GM23338 (cell line): ENCODE results near the gene NEU1. TPM values are rescaled to one million over a fixed set of nuclear protein-coding genes. Genes with fewer than 3 reads are reported as not detected.

Experiments used
- ATAC-seq: fragments of 200-7000 bp; cut with Tn5 transposase; 3 replicates; pipeline ENCODE4 v1.9.1; 2020
- DNase-seq: peaks from one replicate; pipeline ENCODE4 v3.0.0-alpha.2; 2015; ENCODE audit warnings: low spot score
- H2AFZ ChIP-seq: fragments of 200-600 bp; sonication (generic); 2 replicates; pipeline ENCODE4 v1.8.0; 2016; ENCODE audit warnings: antibody characterized with exemption, mild to moderate bottlenecking, moderate library complexity
- H3F3A ChIP-seq: fragments of 200-600 bp; sonication (generic); replicated peaks from 2 replicates; pipeline ENCODE4 v1.8.0; 2017; ENCODE audit warnings: antibody characterized with exemption, mixed run types, low read depth
- H3K27ac ChIP-seq: fragments of 200-600 bp; sonication (generic); 2 replicates; pipeline ENCODE4 v1.6.1; 2016; ENCODE audit warnings: low read depth
- H3K27me3 ChIP-seq: fragments of 200-600 bp; sonication (generic); 2 replicates; pipeline ENCODE4 v1.8.0; 2016; ENCODE audit warnings: mild to moderate bottlenecking, mixed run types, moderate library complexity; ENCODE audit not compliant: insufficient read depth
- H3K36me3 ChIP-seq: fragments of 200-600 bp; sonication (generic); 2 replicates; pipeline ENCODE4 v1.8.0; 2016; ENCODE audit warnings: mild to moderate bottlenecking; ENCODE audit not compliant: insufficient read depth
- H3K4me1 ChIP-seq: fragments of 200-600 bp; sonication (generic); 2 replicates; pipeline ENCODE4 v1.8.0; 2016; ENCODE audit warnings: mild to moderate bottlenecking, moderate library complexity; ENCODE audit not compliant: insufficient read depth
- H3K4me2 ChIP-seq: fragments of 200-600 bp; sonication (generic); 2 replicates; pipeline ENCODE4 v1.7.1; 2017; ENCODE audit warnings: mixed run types
- H3K4me3 ChIP-seq: fragments of 200-600 bp; sonication (generic); 2 replicates; pipeline ENCODE4 v1.6.1; 2016; ENCODE audit warnings: mixed run types
- H3K79me2 ChIP-seq: fragments of 200-600 bp; sonication (generic); replicated peaks from 2 replicates; pipeline ENCODE4 v1.8.0; 2017; ENCODE audit warnings: mild to moderate bottlenecking; ENCODE audit not compliant: insufficient read depth
- H3K9me2 ChIP-seq: fragments of 200-600 bp; sonication (generic); 2 replicates; pipeline ENCODE4 v1.8.0; 2017; ENCODE audit not compliant: insufficient read depth
- H4K20me1 ChIP-seq: fragments of 200-600 bp; sonication (generic); replicated peaks from 2 replicates; pipeline ENCODE4 v1.8.0; 2017; ENCODE audit warnings: mild to moderate bottlenecking; ENCODE audit not compliant: insufficient read depth
- H3K27ac Mint-ChIP-seq: 2 replicates; pipeline ENCODE4 v1.8.0; 2020; ENCODE audit warnings: inconsistent platforms, mild to moderate bottlenecking, moderate library complexity, mixed read lengths
- H3K27me3 Mint-ChIP-seq: 3 replicates; pipeline ENCODE4 v1.8.0; 2022; ENCODE audit warnings: low read depth, mild to moderate bottlenecking, moderate library complexity, mixed read lengths, inconsistent platforms; ENCODE audit not compliant: insufficient read depth, poor library complexity
- H3K36me3 Mint-ChIP-seq: 3 replicates; pipeline ENCODE4 v1.8.0; 2021; ENCODE audit warnings: low read depth, mild to moderate bottlenecking, inconsistent platforms, moderate library complexity, mixed read lengths
- H3K4me1 Mint-ChIP-seq: 3 replicates; pipeline ENCODE4 v1.8.0; 2020; ENCODE audit warnings: mild to moderate bottlenecking, inconsistent platforms, mixed read lengths
- H3K4me3 Mint-ChIP-seq: 3 replicates; pipeline ENCODE4 v1.8.0; 2021; ENCODE audit warnings: moderate library complexity, mild to moderate bottlenecking, inconsistent platforms, mixed read lengths
- H3K9me3 Mint-ChIP-seq: 3 replicates; pipeline ENCODE4 v1.8.0; 2020; ENCODE audit warnings: moderate library complexity, mild to moderate bottlenecking, inconsistent platforms, mixed read lengths
- CREB1 ChIP-seq: fragments of 250-450 bp; sonication (Bioruptor Pico); IDR thresholded peaks from 2 replicates; pipeline ENCODE4 v1.5.0; 2020; ENCODE audit warnings: low read depth, mild to moderate bottlenecking, moderate library complexity
- CTCF ChIP-seq, 2 experiments: fragments of 200-600 bp in 1 of 2; sonication (generic) in 1 of 2; conservative IDR thresholded peaks; 2 replicates each; pipeline versions ENCODE4 v1.5.1 to v1.6.1; 2016 to 2017; ENCODE audit warnings: antibody characterized with exemption in 2 of 2, low read depth in 2 of 2, mild to moderate bottlenecking in 2 of 2, moderate library complexity in 1 of 2
- EZH2 ChIP-seq: fragments of 200-600 bp; sonication (generic); IDR thresholded peaks from one replicate; pipeline ENCODE4 v1.8.0; 2017; ENCODE audit warnings: antibody characterized with exemption, mild to moderate bottlenecking, low read depth; ENCODE audit not compliant: unreplicated experiment
- EZH2phosphoT487 ChIP-seq: fragments of 200-600 bp; sonication (generic); IDR thresholded peaks from one replicate; pipeline ENCODE4 v1.8.1; 2018; ENCODE audit warnings: antibody characterized with exemption; ENCODE audit not compliant: unreplicated experiment
- JUNB ChIP-seq: IDR thresholded peaks from one replicate; pipeline ENCODE4 v1.6.1; 2016; ENCODE audit warnings: antibody characterized with exemption; ENCODE audit not compliant: unreplicated experiment
- NANOG ChIP-seq: IDR thresholded peaks from 2 replicates; pipeline ENCODE4 v1.6.1; 2016; ENCODE audit warnings: antibody characterized with exemption, borderline replicate concordance
- POLR2AphosphoS5 ChIP-seq: IDR thresholded peaks from 2 replicates; pipeline ENCODE4 v1.6.1; 2016; ENCODE audit warnings: antibody characterized with exemption, low read depth
- STAT1 ChIP-seq: IDR thresholded peaks from one replicate; pipeline ENCODE4 v1.6.1; 2016; ENCODE audit warnings: antibody characterized with exemption; ENCODE audit not compliant: unreplicated experiment
- ZNF114 ChIP-seq: fragments of 250-450 bp; sonication (Bioruptor Pico); IDR thresholded peaks from 2 replicates; pipeline ENCODE4 v1.5.0; 2020; ENCODE audit warnings: mild to moderate bottlenecking, moderate library complexity
- ZNF331 ChIP-seq: fragments of 250-450 bp; sonication (Bioruptor Pico); IDR thresholded peaks from 2 replicates; pipeline ENCODE4 v1.5.0; 2020; ENCODE audit warnings: low read depth, mild to moderate bottlenecking, moderate library complexity
- ZNF462 ChIP-seq: fragments of 250-450 bp; sonication (Bioruptor Pico); IDR thresholded peaks from 2 replicates; pipeline ENCODE4 v1.5.0; 2020; ENCODE audit warnings: mild to moderate bottlenecking, moderate library complexity
- polyA plus RNA-seq: library from polyadenylated mRNA; unstranded; fragments of >200 nt; fragmentation: Nextera tagmentation; extraction: Ambion mirVana; gene quantifications from 2 replicates; pipeline ENCODE4 v1.2.1, GENCODE V29; 2016
- total RNA-seq: library from RNA; depleted of rRNA; stranded (reverse); fragments of >200 nt; shearing (Covaris generic); gene quantifications from 2 replicates; pipeline ENCODE4 v1.2.3, GENCODE V29; 2014
- TF ChIP-seq, protein P1 (sequence below): IDR thresholded peaks from one replicate; pipeline ENCODE4 v1.6.1; 2018; ENCODE audit warnings: antibody characterized with exemption; ENCODE audit not compliant: unreplicated experiment
- TF ChIP-seq, protein P2 (sequence below): IDR thresholded peaks from 2 replicates; pipeline ENCODE4 v1.6.1; 2016; ENCODE audit warnings: antibody characterized with exemption

The NEU1 gene
- total and polyA plus RNA-seq, 2 experiments from 2014 or later, result 31.4 to 47.4 TPM

DNA sequence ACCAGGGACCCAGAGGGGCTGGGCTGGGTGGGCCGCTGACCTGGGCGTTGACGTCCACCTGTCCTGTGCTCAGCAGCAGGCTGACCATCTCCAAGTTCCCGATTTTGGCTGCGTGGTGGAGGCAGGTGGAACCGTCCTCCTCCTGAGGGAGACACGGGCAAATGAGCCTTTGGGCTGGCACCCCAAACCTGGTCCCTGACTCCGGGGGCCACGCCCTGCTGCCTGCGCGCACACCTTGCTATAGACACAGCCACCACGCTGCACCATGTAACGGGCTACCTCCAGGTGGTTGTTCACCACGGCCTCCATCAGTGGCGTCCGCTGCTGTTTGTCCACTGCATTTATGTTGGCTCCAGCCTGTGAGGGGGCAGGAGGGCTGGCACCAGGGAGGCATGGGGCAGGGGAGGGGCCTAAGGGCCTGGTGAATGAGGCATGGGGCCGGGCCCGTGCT is 23.9 kb upstream of the NEU1 start:
- H3K79me2 ChIP-seq, result no peaks in the 10 kb centered on the region
- Mint-ChIP-seq H3K4me3 (no peak overlapping the region), H3K27ac (no peak overlapping the region), H3K36me3 (peaks cover 93% of the 10 kb centered on the region), H3K9me3 (no peaks in the 10 kb centered on the region; the same call in 2 of the 3 replicates), H3K27me3 (peaks cover 3% of the 10 kb centered on the region), H3K4me1 (no peaks in the 10 kb centered on the region; the same call in 2 of the 3 replicates)
- H3K9me2 ChIP-seq, result no peaks in the 10 kb centered on the region
- no peak overlapping the region for H3K4me3 ChIP-seq
- TF ChIP-seq EZH2, result no peak
- TF ChIP-seq, protein P1, sequence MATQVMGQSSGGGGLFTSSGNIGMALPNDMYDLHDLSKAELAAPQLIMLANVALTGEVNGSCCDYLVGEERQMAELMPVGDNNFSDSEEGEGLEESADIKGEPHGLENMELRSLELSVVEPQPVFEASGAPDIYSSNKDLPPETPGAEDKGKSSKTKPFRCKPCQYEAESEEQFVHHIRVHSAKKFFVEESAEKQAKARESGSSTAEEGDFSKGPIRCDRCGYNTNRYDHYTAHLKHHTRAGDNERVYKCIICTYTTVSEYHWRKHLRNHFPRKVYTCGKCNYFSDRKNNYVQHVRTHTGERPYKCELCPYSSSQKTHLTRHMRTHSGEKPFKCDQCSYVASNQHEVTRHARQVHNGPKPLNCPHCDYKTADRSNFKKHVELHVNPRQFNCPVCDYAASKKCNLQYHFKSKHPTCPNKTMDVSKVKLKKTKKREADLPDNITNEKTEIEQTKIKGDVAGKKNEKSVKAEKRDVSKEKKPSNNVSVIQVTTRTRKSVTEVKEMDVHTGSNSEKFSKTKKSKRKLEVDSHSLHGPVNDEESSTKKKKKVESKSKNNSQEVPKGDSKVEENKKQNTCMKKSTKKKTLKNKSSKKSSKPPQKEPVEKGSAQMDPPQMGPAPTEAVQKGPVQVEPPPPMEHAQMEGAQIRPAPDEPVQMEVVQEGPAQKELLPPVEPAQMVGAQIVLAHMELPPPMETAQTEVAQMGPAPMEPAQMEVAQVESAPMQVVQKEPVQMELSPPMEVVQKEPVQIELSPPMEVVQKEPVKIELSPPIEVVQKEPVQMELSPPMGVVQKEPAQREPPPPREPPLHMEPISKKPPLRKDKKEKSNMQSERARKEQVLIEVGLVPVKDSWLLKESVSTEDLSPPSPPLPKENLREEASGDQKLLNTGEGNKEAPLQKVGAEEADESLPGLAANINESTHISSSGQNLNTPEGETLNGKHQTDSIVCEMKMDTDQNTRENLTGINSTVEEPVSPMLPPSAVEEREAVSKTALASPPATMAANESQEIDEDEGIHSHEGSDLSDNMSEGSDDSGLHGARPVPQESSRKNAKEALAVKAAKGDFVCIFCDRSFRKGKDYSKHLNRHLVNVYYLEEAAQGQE, result no peak
- TF ChIP-seq JUNB, result no peak
- TF ChIP-seq EZH2phosphoT487, result no peak
- TF ChIP-seq ZNF462 (CRISPR knock-in tag), result no peak
- no peak for TF ChIP-seq CREB1 (CRISPR knock-in tag)
- TF ChIP-seq, protein P2, sequence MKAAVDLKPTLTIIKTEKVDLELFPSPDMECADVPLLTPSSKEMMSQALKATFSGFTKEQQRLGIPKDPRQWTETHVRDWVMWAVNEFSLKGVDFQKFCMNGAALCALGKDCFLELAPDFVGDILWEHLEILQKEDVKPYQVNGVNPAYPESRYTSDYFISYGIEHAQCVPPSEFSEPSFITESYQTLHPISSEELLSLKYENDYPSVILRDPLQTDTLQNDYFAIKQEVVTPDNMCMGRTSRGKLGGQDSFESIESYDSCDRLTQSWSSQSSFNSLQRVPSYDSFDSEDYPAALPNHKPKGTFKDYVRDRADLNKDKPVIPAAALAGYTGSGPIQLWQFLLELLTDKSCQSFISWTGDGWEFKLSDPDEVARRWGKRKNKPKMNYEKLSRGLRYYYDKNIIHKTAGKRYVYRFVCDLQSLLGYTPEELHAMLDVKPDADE, result no peak
- TF ChIP-seq ZNF114 (CRISPR knock-in tag), result no peak
- TF ChIP-seq STAT1, result no peak
- no peak for TF ChIP-seq CTCF (conservative IDR thresholded peaks at IDR 0.05; ENCODE audit: low read depth in 2 of 2)
- TF ChIP-seq POLR2AphosphoS5, result no peak
- TF ChIP-seq ZNF331 (CRISPR knock-in tag), result no peak
- TF ChIP-seq NANOG, result no peak
- H3K27me3 ChIP-seq, result no peaks in the 10 kb centered on the region
- H3K36me3 ChIP-seq, result peaks cover 49% of the 10 kb centered on the region
- H3K4me1 ChIP-seq, result no peaks in the 10 kb centered on the region
- DNase-seq (no peak), ATAC-seq (no peak)
- peaks cover 19% of the 10 kb centered on the region for H4K20me1 ChIP-seq
- H2AFZ ChIP-seq, result no peak overlapping the region
- peaks cover 10% of the 10 kb centered on the region; the same call in 1 of the 2 replicates for H3F3A ChIP-seq
- no peak overlapping the region for H3K4me2 ChIP-seq
- no peak overlapping the region for H3K27ac ChIP-seq
